Esophagus squamous epithelium (tissue), 4 donors: ENCODE measurements around the gene TMEM207.

Source experiments
- POLR2A ChIP-seq, 4 donors: fragments of 450-650 bp; IDR thresholded peaks; one replicate each; pipeline ENCODE4 v1.6.1; 2017; ENCODE audit warnings: antibody characterized with exemption in 4 of 4, mild to moderate bottlenecking in 4 of 4, moderate library complexity in 3 of 4
- TF ChIP-seq, protein P1 (sequence below), 6 experiments: fragments of 450-650 bp in 4 of 6; fragments of 200-600 bp in 2 of 6; sonication (generic) in 2 of 6; IDR thresholded peaks; one replicate each; pipeline ENCODE4 v1.5.1; 2016 to 2019; ENCODE audit warnings: antibody characterized with exemption in 6 of 6, mild to moderate bottlenecking in 4 of 6, moderate library complexity in 4 of 6

DNA sequence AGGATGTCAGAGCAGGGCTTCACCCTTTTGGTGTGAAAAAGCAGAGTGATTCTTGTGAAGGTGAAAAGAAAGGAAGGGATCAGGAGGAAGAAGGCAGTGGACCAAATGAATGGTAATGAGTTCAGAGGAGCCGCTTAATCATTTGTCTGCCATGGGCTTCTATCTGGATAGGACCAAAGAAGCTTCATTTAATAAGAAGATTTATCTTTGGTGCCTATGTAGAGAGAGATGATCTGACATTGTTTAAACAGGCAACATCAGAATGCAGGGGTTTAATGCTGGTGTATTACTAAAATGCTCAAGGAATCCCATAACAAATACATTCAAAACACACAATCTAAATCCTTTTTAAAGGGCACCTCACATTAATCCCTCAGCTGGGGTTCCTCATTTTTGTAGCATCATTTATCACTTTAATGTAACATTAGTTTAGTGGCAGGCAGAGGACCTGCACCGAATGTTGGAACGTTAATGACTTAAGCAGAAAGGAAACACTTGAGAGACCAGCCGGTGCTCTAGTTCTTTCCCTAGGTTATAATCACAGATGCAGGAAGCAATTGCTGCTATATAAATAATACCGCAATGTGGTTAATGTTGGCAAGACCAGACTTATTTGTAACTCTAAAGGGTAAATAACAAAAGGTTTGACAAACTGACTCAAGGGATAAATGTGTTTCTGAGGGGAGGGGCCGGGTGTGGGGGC lies 36.3 kb upstream of the TMEM207 start:
- no peak for TF ChIP-seq POLR2A (IDR thresholded peaks at IDR 0.05)
- TF ChIP-seq, protein P1, sequence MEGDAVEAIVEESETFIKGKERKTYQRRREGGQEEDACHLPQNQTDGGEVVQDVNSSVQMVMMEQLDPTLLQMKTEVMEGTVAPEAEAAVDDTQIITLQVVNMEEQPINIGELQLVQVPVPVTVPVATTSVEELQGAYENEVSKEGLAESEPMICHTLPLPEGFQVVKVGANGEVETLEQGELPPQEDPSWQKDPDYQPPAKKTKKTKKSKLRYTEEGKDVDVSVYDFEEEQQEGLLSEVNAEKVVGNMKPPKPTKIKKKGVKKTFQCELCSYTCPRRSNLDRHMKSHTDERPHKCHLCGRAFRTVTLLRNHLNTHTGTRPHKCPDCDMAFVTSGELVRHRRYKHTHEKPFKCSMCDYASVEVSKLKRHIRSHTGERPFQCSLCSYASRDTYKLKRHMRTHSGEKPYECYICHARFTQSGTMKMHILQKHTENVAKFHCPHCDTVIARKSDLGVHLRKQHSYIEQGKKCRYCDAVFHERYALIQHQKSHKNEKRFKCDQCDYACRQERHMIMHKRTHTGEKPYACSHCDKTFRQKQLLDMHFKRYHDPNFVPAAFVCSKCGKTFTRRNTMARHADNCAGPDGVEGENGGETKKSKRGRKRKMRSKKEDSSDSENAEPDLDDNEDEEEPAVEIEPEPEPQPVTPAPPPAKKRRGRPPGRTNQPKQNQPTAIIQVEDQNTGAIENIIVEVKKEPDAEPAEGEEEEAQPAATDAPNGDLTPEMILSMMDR (IDR thresholded peaks at IDR 0.05) = no peak
